ENCODE measurements around the gene DIP2C.

DNA sequence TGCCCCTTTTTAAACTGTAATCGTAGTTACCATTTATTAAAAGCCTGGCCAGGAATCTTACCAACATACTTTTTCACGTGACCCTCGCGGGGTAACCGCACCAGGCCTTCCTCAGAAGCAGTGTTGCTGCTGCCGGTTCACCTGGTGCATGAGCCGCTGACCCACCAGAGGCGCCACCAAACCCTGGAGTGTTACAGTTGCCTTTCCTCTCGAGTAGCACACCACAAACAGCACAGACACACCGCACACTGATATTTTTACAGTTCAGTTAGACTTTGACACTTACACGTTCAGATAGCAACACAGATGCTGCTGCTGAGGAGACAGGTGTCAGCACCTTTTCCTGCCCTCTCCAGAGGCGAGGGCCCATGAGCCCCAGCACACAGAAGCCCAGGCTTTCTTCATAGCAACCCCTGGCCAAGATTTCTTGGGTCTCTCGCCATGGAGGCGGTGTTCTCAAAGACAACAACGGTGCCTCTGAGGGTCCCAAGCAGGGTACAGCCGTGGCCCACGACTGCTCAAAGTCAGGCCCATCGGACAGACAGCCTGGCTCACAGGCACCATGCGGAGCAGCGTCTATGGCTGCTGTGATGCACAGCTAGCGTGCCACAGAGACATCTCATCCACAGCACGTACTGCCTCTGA, 123.1 kb downstream of the DIP2C start:
- TF ChIP-seq, protein P1, sequence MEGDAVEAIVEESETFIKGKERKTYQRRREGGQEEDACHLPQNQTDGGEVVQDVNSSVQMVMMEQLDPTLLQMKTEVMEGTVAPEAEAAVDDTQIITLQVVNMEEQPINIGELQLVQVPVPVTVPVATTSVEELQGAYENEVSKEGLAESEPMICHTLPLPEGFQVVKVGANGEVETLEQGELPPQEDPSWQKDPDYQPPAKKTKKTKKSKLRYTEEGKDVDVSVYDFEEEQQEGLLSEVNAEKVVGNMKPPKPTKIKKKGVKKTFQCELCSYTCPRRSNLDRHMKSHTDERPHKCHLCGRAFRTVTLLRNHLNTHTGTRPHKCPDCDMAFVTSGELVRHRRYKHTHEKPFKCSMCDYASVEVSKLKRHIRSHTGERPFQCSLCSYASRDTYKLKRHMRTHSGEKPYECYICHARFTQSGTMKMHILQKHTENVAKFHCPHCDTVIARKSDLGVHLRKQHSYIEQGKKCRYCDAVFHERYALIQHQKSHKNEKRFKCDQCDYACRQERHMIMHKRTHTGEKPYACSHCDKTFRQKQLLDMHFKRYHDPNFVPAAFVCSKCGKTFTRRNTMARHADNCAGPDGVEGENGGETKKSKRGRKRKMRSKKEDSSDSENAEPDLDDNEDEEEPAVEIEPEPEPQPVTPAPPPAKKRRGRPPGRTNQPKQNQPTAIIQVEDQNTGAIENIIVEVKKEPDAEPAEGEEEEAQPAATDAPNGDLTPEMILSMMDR (IDR thresholded peaks at IDR 0.05): no peak
- TF ChIP-seq TCF12 (IDR thresholded peaks at IDR 0.05) (no peak), POLR2AphosphoS5 (IDR thresholded peaks at IDR 0.05; ENCODE audit: low read depth, low read length) (no peak), MXI1 (IDR thresholded peaks at IDR 0.05; ENCODE audit: low read depth, low read length) (no peak), EZH2phosphoT487 (IDR thresholded peaks at IDR 0.05; ENCODE audit: borderline replicate concordance, low read depth) (no peak), SMC3 (IDR thresholded peaks at IDR 0.05; ENCODE audit: low read depth, low read length) (no peak), EP300 (IDR thresholded peaks at IDR 0.05; ENCODE audit: borderline replicate concordance in 1 of 2, low read depth in 1 of 2, low read length in 1 of 2) (no peak), TAF1 (IDR thresholded peaks at IDR 0.05; ENCODE audit: borderline replicate concordance, low read depth, low read length) (no peak), SIN3A (IDR thresholded peaks at IDR 0.05; ENCODE audit: borderline replicate concordance, low read depth, low read length) (no peak), RAD21 (IDR thresholded peaks at IDR 0.05; ENCODE audit: low read length) (no peak), FOXM1 (IDR thresholded peaks at IDR 0.05; ENCODE audit: low read depth) (no peak)
- TF ChIP-seq, protein P2, sequence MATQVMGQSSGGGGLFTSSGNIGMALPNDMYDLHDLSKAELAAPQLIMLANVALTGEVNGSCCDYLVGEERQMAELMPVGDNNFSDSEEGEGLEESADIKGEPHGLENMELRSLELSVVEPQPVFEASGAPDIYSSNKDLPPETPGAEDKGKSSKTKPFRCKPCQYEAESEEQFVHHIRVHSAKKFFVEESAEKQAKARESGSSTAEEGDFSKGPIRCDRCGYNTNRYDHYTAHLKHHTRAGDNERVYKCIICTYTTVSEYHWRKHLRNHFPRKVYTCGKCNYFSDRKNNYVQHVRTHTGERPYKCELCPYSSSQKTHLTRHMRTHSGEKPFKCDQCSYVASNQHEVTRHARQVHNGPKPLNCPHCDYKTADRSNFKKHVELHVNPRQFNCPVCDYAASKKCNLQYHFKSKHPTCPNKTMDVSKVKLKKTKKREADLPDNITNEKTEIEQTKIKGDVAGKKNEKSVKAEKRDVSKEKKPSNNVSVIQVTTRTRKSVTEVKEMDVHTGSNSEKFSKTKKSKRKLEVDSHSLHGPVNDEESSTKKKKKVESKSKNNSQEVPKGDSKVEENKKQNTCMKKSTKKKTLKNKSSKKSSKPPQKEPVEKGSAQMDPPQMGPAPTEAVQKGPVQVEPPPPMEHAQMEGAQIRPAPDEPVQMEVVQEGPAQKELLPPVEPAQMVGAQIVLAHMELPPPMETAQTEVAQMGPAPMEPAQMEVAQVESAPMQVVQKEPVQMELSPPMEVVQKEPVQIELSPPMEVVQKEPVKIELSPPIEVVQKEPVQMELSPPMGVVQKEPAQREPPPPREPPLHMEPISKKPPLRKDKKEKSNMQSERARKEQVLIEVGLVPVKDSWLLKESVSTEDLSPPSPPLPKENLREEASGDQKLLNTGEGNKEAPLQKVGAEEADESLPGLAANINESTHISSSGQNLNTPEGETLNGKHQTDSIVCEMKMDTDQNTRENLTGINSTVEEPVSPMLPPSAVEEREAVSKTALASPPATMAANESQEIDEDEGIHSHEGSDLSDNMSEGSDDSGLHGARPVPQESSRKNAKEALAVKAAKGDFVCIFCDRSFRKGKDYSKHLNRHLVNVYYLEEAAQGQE (IDR thresholded peaks at IDR 0.05; ENCODE audit: low read depth, low read length): no peak
